Activated naive CD4-positive, alpha-beta T cell treated with anti-CD3 and anti-CD28 coated beads, Interleukin-2, amount 10 ng/mL, durations not matched to agents 7 days and 5 days (primary cell): Measurements from ENCODE around the gene HNRNPUL2.
A peak's percentile ranks its signal among the peaks of the same experiment; 100 is the strongest.
"Not testable (repeated sequence)": the region's sequence is repeated elsewhere in the genome, so short reads cannot be mapped to it uniquely, and the experiment has no call there.

Source experiments
- CTCF ChIA-PET: fragments of 350-600 bp; sonication (Branson Sonifier 250); formaldehyde crosslinking; loops from one replicate; lab custom pipeline; 2021; ENCODE audit warnings: antibody characterized with exemption; lab: Charles Lee
- DNase-seq: peaks from one replicate; pipeline ENCODE4 v3.0.0-alpha.2; 2020
- H3K27ac Mint-ChIP-seq: one replicate; pipeline ENCODE4 v1.8.0; 2021; ENCODE audit warnings: mild to moderate bottlenecking, moderate library complexity, mixed read lengths
- H3K27me3 Mint-ChIP-seq: one replicate; pipeline ENCODE4 v1.8.0; 2021; ENCODE audit warnings: mild to moderate bottlenecking, mixed read lengths
- H3K36me3 Mint-ChIP-seq: one replicate; pipeline ENCODE4 v1.8.0; 2021; ENCODE audit warnings: mixed read lengths
- H3K4me1 Mint-ChIP-seq: one replicate; pipeline ENCODE4 v1.8.0; 2021; ENCODE audit warnings: mixed read lengths
- H3K4me3 Mint-ChIP-seq: one replicate; pipeline ENCODE4 v1.8.0; 2021; ENCODE audit warnings: mild to moderate bottlenecking, moderate library complexity, mixed read lengths
- H3K9me3 Mint-ChIP-seq: one replicate; pipeline ENCODE4 v1.8.0; 2021; ENCODE audit warnings: mixed read lengths

Gene HNRNPUL2

GRCh38 chr11:62749931-62750330 is 22.7 kb upstream of the HNRNPUL2 start:
- H3K4me3 Mint-ChIP-seq, H3K27ac Mint-ChIP-seq, DNase-seq, CTCF ChIA-PET, H3K9me3 Mint-ChIP-seq, H3K27me3 Mint-ChIP-seq: not testable (repeated sequence)
- Mint-ChIP-seq H3K36me3 (peaks cover 12% of the 10 kb centered on the region), H3K4me1 (peaks cover 35% of the 10 kb centered on the region)

DNA sequence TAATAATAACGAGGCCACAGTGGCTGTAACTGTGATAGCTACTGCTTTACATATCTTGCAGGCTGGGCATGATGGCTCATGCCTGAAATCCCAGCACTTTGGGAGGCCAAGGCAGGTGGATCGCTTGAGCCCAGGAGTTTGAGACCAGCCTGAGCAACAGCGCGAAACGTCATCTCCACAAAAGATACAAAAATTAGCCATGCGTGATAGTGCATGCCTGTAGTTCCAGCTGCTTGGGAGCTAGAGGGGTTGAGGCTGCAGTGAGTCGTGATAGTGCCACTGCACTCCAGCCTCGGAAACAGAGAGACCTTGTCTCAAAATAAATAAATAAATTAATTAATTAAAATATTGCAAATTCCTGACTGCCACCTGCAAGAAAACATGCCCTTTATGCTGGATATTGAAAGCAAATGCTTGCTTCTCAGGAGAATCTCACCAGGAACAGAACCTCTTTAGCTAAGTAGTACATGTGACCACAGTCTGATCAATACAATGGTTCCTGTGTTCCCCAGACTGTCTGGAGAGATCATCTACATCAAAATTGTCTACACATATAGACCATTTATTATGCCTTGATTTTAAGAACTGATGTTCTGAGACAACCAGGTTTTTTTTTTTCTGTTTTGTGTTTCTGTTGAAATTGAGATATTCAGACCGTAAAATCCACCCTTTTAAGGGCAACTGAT is 20.4 kb upstream of the HNRNPUL2 start:
- Mint-ChIP-seq H3K27ac (no peak overlapping the region), H3K9me3 (no peaks in the 10 kb centered on the region), H3K4me1 (peaks cover 21% of the 10 kb centered on the region), H3K36me3 (peaks cover 10% of the 10 kb centered on the region), H3K27me3 (no peaks in the 10 kb centered on the region), H3K4me3 (no peak overlapping the region)
- CTCF ChIA-PET = interaction anchor here (0.5 to 0.6 kb wide), 2 partner anchors 12 to 1452 kb away, joined by 3 read pairs; no protein-coding TSS in a partner anchor
- DNase-seq = no peak

DNA sequence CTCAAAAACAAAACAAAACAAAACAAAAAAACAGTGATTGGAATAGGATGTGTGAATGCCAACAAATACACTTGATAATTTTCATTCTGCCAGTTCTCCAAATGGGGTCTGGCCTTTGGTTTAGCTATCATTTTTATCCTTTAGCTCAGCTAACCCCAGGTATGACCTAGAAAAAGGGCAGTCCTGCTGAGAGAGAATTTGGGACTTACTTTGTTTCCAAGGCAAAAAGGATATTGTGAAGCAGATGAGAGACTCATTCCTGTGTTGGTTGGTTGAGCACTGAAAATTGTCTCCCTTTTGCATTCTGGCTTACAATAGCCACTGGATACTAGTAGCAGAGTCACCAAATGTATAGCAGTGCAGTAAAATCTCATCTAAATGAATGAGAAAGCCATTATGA is 9.9 kb upstream of the HNRNPUL2 start:
- H3K9me3 Mint-ChIP-seq = no peaks in the 10 kb centered on the region
- no peak overlapping the region for H3K27ac Mint-ChIP-seq
- DNase-seq = no peak

DNA sequence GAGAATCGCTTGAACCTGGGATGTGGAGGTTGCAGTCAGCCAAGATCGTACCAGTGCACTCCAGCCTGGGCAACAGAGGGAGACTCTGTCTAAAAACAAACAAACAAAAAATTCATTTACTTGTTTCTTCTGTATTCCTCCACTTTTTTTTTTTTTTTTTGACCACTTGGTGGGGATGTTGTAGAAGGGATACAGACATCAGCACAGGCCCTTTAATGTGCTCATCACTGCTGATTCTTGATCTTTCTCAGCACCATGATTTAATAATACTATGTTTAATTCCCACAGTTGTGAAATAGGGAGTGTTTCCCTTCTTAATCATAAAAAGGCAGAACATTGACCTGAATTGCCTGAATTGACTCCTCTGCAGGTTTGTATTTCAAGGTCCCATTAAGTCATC is 5.6 kb upstream of the HNRNPUL2 start:
- Mint-ChIP-seq H3K4me3 (no peak overlapping the region), H3K9me3 (no peaks in the 10 kb centered on the region), H3K36me3 (peaks cover 37% of the 10 kb centered on the region), H3K27ac (peak overlapping the region; percentile 42), H3K27me3 (no peaks in the 10 kb centered on the region), H3K4me1 (peaks cover 30% of the 10 kb centered on the region)
- CTCF ChIA-PET = interaction anchor here (0.6 to 0.9 kb wide), 3 partner anchors 125 to 905 kb away, joined by 3 to 5 read pairs (median 3); no protein-coding TSS in a partner anchor
- no peak for DNase-seq

More for the DNA sequence above, 9.9 kb upstream of the HNRNPUL2 start:
- Mint-ChIP-seq H3K27me3 (no peaks in the 10 kb centered on the region), H3K36me3 (peaks cover 45% of the 10 kb centered on the region), H3K4me3 (no peak overlapping the region), H3K4me1 (peaks cover 7% of the 10 kb centered on the region)
- CTCF ChIA-PET = interaction anchor here (1.2 kb wide), 1 partner anchor 32 kb away, joined by 3 read pairs; no protein-coding TSS in a partner anchor

GRCh38 chr11:62730076-62730475 is 2.8 kb upstream of the HNRNPUL2 start:
- DNase-seq, H3K27ac Mint-ChIP-seq, H3K9me3 Mint-ChIP-seq, H3K27me3 Mint-ChIP-seq: not testable (repeated sequence)
- CTCF ChIA-PET = interaction anchor here (0.7 to 2.6 kb wide), 3 partner anchors 39 to 1588 kb away, joined by 3 to 10 read pairs (median 6); partner anchors contain the start of genes PRDX5 and TMEM179B
- peaks cover 39% of the 10 kb centered on the region for H3K36me3 Mint-ChIP-seq
- H3K4me1 Mint-ChIP-seq = peaks cover 38% of the 10 kb centered on the region
- peak overlapping the region; percentile 94 for H3K4me3 Mint-ChIP-seq

GRCh38 chr11:62728171-62728988 is 1.1 kb upstream of the HNRNPUL2 start, which contains the start of gene TTC9C:
TSS of gene TTC9C (plus strand) at chr11:62728486. CDS start at chr11:62728849, 363 bp downstream.
- Mint-ChIP-seq H3K27me3 (peaks cover 3% of the 10 kb centered on the region), H3K36me3 (peaks cover 53% of the 10 kb centered on the region), H3K27ac (peak within 1 kb of the TSS; percentile 99)

GRCh38 chr11:62727872-62728170 is 564 bp upstream of the HNRNPUL2 start:
- peaks cover 54% of the 10 kb centered on the region for H3K36me3 Mint-ChIP-seq
- CTCF ChIA-PET = interaction anchor here (0.8 to 1.3 kb wide), 4 partner anchors 22 to 48 kb away, joined by 3 to 4 read pairs (median 3); no protein-coding TSS in a partner anchor
- peak overlapping the region; percentile 99 for H3K27ac Mint-ChIP-seq
- H3K27me3 Mint-ChIP-seq = peaks cover 3% of the 10 kb centered on the region
- DNase-seq = peak; percentile 90
- H3K4me1 Mint-ChIP-seq = peaks cover 51% of the 10 kb centered on the region
- peak overlapping the region; percentile 94 for H3K4me3 Mint-ChIP-seq
- no peaks in the 10 kb centered on the region for H3K9me3 Mint-ChIP-seq

More at GRCh38 chr11:62728171-62728988, 1.1 kb upstream of the HNRNPUL2 start, which contains the start of gene TTC9C:
- Mint-ChIP-seq H3K9me3 (no peaks in the 10 kb centered on the region), H3K4me1 (peaks cover 53% of the 10 kb centered on the region), H3K4me3 (peak within 1 kb of the TSS; percentile 94)
- peak; percentile 90 for DNase-seq
- CTCF ChIA-PET = interaction anchor here (1.2 to 2.6 kb wide), 3 partner anchors 33 to 58 kb away, joined by 3 to 10 read pairs (median 4); partner anchors contain the start of genes POLR2G and TMEM179B

DNA sequence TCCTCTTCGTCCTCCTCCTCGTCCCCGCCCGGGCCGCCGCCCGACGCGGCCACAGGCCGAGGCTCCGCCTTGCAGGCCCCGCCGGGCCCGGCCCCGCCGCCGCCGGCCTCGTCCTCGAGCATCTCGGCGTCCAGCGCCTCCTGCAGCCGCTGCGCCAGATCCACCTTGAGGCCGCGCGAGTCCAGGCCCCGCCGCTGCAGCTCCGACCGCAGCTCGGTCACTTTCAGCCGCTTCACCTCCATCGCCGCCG is 417 bp downstream of the HNRNPUL2 start:
- CTCF ChIA-PET = interaction anchor here (0.8 to 1.3 kb wide), 5 partner anchors 21 to 49 kb away, joined by 3 to 5 read pairs (median 3); no protein-coding TSS in a partner anchor
- no peaks in the 10 kb centered on the region for H3K9me3 Mint-ChIP-seq
- DNase-seq = no peak
- H3K27ac Mint-ChIP-seq = peak overlapping the region; percentile 99
- peaks cover 64% of the 10 kb centered on the region for H3K36me3 Mint-ChIP-seq
- peak overlapping the region; percentile 94 for H3K4me3 Mint-ChIP-seq
- peaks cover 3% of the 10 kb centered on the region for H3K27me3 Mint-ChIP-seq
- peaks cover 59% of the 10 kb centered on the region for H3K4me1 Mint-ChIP-seq

DNA sequence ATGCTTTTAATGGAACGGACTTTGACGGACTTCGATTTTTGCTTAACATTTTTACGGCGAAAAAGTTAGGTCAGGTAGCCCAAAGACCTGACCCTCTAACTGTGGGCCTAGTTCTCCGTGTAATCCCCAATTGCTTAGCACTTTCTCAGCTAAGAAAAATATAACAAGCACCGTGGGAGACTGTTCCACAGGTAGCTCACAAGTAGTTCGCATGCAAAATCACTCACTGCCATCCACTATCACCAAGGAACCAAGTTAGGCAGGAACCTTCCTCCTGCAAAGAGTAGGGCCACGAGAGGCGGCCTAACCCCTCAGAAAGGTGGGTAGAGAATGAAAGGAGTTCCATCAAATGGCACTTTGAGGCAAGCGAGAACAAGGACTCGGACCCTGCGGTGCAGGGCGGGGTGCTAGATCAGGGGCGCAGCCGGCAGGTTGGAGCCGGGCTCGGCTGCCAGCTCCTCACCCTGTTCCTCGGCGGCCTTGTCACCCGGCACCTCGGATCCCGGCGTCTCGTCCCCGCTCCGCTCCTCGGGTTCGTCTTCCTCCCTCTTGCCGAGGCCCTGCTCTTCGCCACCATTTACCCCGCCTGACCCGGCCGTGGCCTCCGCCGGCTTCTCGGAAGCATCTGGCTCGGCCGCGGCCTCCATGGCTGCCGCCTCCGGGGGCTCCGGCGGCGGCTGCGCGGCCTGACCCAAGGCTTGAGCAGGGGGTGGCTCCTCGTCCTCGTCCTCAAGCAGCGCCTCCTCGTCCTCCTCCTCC is 922 bp downstream of the HNRNPUL2 start:
- CTCF ChIA-PET = interaction anchor here (0.6 to 2.0 kb wide), 8 partner anchors 10 to 1328 kb away, joined by 3 to 5 read pairs (median 4); partner anchors contain the start of gene ZBTB3
- Mint-ChIP-seq H3K27me3 (peaks cover 3% of the 10 kb centered on the region), H3K4me3 (peak overlapping the region; percentile 94), H3K27ac (peak overlapping the region; percentile 99), H3K4me1 (peaks cover 58% of the 10 kb centered on the region), H3K36me3 (peaks cover 66% of the 10 kb centered on the region), H3K9me3 (no peaks in the 10 kb centered on the region)
- DNase-seq = peak; percentile 50

- Mint-ChIP-seq H3K9me3 (no peaks in the 10 kb centered on the region), H3K4me1 (peaks cover 59% of the 10 kb centered on the region), H3K27me3 (peaks cover 3% of the 10 kb centered on the region), H3K36me3 (peaks cover 70% of the 10 kb centered on the region), H3K4me3 (peak overlapping the region; percentile 94), H3K27ac (peak overlapping the region; percentile 99)
- DNase-seq = no peak
- CTCF ChIA-PET = interaction anchor here (0.6 to 2.0 kb wide), 6 partner anchors 10 to 1327 kb away, joined by 3 to 5 read pairs (median 4); partner anchors contain the start of gene ZBTB3
Observed at GRCh38 chr11:62725646-62726045, 1.6 kb downstream of the HNRNPUL2 start.

DNA sequence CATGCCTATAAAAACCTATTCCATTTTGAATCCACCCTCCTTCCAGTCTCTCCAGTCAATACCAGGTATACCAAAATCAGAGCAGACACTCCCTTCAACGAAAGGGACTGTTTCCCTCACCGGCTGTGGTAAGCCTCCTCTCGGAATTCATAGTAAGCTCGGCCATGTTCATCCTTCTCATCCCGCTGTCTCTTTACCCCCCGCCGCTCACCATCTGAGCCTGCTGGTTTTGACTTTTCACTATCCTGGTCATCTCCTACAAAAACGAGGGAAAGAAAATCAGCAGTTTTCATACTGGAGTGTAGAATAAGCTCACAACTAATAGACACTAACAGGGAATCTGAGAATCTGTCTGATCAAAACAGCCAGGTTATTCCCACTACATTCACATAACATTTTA is 3.1 kb downstream of the HNRNPUL2 start:
- peaks cover 3% of the 10 kb centered on the region for H3K27me3 Mint-ChIP-seq
- CTCF ChIA-PET = interaction anchor here (0.9 to 1.4 kb wide), 2 partner anchors 28 to 44 kb away, joined by 4 to 5 read pairs; no protein-coding TSS in a partner anchor
- H3K36me3 Mint-ChIP-seq = peaks cover 81% of the 10 kb centered on the region
- H3K4me3 Mint-ChIP-seq = peak overlapping the region; percentile 94
- no peak for DNase-seq
- H3K9me3 Mint-ChIP-seq = no peaks in the 10 kb centered on the region
- H3K27ac Mint-ChIP-seq = peak overlapping the region; percentile 74
- H3K4me1 Mint-ChIP-seq = peaks cover 58% of the 10 kb centered on the region

DNA sequence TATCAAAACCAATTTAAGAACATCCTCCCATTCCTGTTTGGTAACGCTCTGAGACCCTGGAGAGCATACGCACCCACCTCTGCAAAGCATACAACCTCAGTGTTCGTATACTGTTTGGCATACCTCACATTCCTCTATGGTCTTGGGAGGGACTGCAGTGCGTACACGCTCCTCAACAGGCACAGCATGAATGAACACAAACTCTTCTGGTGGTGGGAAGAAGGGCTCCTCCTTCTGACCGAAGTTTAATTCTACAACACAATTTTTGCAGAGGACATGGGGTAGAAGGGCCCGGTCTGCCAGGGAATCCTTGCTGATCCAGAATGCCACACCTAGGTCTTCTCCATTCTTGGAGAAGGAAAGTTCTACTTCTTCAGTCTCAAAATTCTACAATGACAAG is 5.3 kb downstream of the HNRNPUL2 start:
- CTCF ChIA-PET = interaction anchor here (0.8 kb wide), 1 partner anchor 45 kb away, joined by 5 read pairs; no protein-coding TSS in a partner anchor
- H3K27ac Mint-ChIP-seq = peak overlapping the region; percentile 70

DNA sequence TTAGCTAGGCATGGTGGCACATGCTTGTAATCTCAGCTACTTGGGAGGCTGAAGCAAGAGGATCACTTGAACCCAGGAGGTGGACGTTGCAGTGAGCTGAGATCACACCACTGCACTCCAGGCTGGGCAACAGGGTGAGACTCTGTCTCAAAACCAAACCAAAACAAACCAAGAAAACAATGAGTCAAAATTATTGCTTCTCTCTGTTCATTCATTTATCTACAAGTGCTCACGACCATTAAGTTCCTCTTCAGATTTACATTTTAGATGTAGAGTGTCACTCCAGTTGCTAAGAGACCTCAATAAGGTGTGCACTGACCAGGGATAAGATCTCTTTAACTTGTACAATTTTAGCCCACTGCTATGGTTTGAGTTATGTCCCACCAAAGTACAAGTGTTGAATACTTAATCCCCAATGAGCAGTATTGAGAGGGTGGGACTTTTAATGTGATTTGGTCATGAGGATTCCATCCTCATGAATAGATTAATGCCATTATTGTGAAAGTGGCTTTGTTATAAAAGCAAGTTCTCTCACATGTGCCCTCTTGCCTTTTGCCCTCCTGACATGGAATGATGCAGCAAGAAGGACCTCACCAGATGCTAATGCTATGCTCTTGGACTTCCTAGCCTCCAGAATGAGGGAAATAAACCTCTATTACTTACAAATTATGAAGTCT is 7.8 kb downstream of the HNRNPUL2 start:
- H3K27me3 Mint-ChIP-seq = no peaks in the 10 kb centered on the region
- no peak for DNase-seq
- H3K4me3 Mint-ChIP-seq = no peak overlapping the region
- peaks cover 89% of the 10 kb centered on the region for H3K36me3 Mint-ChIP-seq
- CTCF ChIA-PET = no interaction called here
- no peaks in the 10 kb centered on the region for H3K9me3 Mint-ChIP-seq
- H3K4me1 Mint-ChIP-seq = peaks cover 75% of the 10 kb centered on the region
- peak overlapping the region; percentile 34 for H3K27ac Mint-ChIP-seq

More for the DNA sequence above, 5.3 kb downstream of the HNRNPUL2 start:
- peaks cover 86% of the 10 kb centered on the region for H3K36me3 Mint-ChIP-seq
- H3K27me3 Mint-ChIP-seq = no peaks in the 10 kb centered on the region
- peaks cover 65% of the 10 kb centered on the region for H3K4me1 Mint-ChIP-seq
- no peaks in the 10 kb centered on the region for H3K9me3 Mint-ChIP-seq
- no peak overlapping the region for H3K4me3 Mint-ChIP-seq
- no peak for DNase-seq
